ENCODE data around the gene C2orf49.

C2orf49 gene

GRCh38 chr2:105344704-105345345, 7.5 kb downstream of the C2orf49 start:
- no peak overlapping the region for H3K9ac ChIP-seq (ENCODE audit: low read length)
- no peaks in the 10 kb centered on the region for H3K9me3 ChIP-seq (replicated peaks; ENCODE audit: insufficient read depth, low read length)
- no peaks in the 10 kb centered on the region for H3K27me3 ChIP-seq (replicated peaks; ENCODE audit: insufficient read depth, low read length)
- no peaks in the 10 kb centered on the region for H3F3A ChIP-seq (ENCODE audit: insufficient read depth, low read length)
- H3K36me3 ChIP-seq (replicated peaks; ENCODE audit: insufficient read depth, low read length), result 0 out of 2 replicates have a peak, but pooled peaks cover 11% of the 10 kb centered on the region
- DNase-seq, result peak; percentile 35
- TF ChIP-seq EZH2phosphoT487 (IDR thresholded peaks at IDR 0.05; ENCODE audit: low read length) (no peak), CTCF (IDR thresholded peaks at IDR 0.05; ENCODE audit: low read length) (peak; percentile 49)
- peaks cover 18% of the 10 kb centered on the region for H3K79me2 ChIP-seq (ENCODE audit: low read length)
- H3K4me2 ChIP-seq (ENCODE audit: low read depth, low read length), result no peak overlapping the region
- H3K4me1 ChIP-seq (ENCODE audit: low read length), result no peaks in the 10 kb centered on the region
- no peaks in the 10 kb centered on the region for H3K9me2 ChIP-seq (replicated peaks; ENCODE audit: insufficient read depth, low read length)
- no peaks in the 10 kb centered on the region for H4K20me1 ChIP-seq (ENCODE audit: insufficient read depth, low read length)
- no peak overlapping the region for H2AFZ ChIP-seq (ENCODE audit: low read length)
- H3K27ac ChIP-seq (ENCODE audit: low read length), result no peak overlapping the region
- no peak overlapping the region for H3K4me3 ChIP-seq (ENCODE audit: low read length)

DNA sequence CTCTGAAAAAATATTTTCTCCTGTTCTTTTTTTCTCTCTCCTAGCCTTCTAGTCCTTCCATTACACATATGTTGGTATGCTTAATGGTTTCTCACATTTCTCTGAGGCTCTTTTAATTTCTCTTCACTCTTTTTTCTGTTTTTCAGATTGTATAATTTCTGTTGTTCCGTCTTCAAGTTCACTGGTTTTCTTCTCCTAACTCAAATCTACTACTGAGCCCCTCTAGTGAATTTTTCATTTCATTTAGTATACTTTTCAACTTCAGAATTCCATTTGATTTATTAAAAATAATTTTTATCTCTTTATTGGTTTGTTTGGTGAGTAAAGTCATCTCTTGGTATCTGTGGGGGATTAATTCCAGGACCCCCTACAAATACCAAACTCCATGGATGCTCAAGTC, 19.8 kb downstream of the C2orf49 start:
- Histone ChIP-seq H3F3A (ENCODE audit: insufficient read depth, low read length) (no peaks in the 10 kb centered on the region), H3K9ac (ENCODE audit: low read length) (no peak overlapping the region), H3K4me1 (ENCODE audit: low read length) (no peaks in the 10 kb centered on the region), H3K4me3 (ENCODE audit: low read length) (no peak overlapping the region), H3K27me3 (replicated peaks; ENCODE audit: insufficient read depth, low read length) (no peaks in the 10 kb centered on the region), H3K4me2 (ENCODE audit: low read depth, low read length) (no peak overlapping the region), H3K36me3 (replicated peaks; ENCODE audit: insufficient read depth, low read length) (no peaks in the 10 kb centered on the region; the same call in 1 of the 2 replicates), H3K9me3 (replicated peaks; ENCODE audit: insufficient read depth, low read length) (no peaks in the 10 kb centered on the region), H2AFZ (ENCODE audit: low read length) (no peak overlapping the region), H3K9me2 (replicated peaks; ENCODE audit: insufficient read depth, low read length) (no peaks in the 10 kb centered on the region), H3K79me2 (ENCODE audit: low read length) (no peaks in the 10 kb centered on the region), H3K27ac (ENCODE audit: low read length) (no peak overlapping the region), H4K20me1 (ENCODE audit: insufficient read depth, low read length) (no peaks in the 10 kb centered on the region)
- no peak for DNase-seq
- TF ChIP-seq EZH2 (optimal IDR thresholded peaks at IDR 0.05; ENCODE audit: low read depth, low read length) (no peak), EZH2phosphoT487 (IDR thresholded peaks at IDR 0.05; ENCODE audit: low read length) (no peak), CTCF (IDR thresholded peaks at IDR 0.05; ENCODE audit: low read length) (no peak)

- H3K27ac ChIP-seq (ENCODE audit: low read length), result no peak overlapping the region
- no peaks in the 10 kb centered on the region for H4K20me1 ChIP-seq (ENCODE audit: insufficient read depth, low read length)
- no peak overlapping the region for H3K4me3 ChIP-seq (ENCODE audit: low read length)
- no peak overlapping the region for H3K9ac ChIP-seq (ENCODE audit: low read length)
- H3K79me2 ChIP-seq (ENCODE audit: low read length), result no peaks in the 10 kb centered on the region
- H3K27me3 ChIP-seq (replicated peaks; ENCODE audit: insufficient read depth, low read length), result no peaks in the 10 kb centered on the region
- no peaks in the 10 kb centered on the region for H3K9me3 ChIP-seq (replicated peaks; ENCODE audit: insufficient read depth, low read length)
- no peaks in the 10 kb centered on the region for H3K9me2 ChIP-seq (replicated peaks; ENCODE audit: insufficient read depth, low read length)
- DNase-seq, result no peak
- H3K4me2 ChIP-seq (ENCODE audit: low read depth, low read length), result no peak overlapping the region
- H3F3A ChIP-seq (ENCODE audit: insufficient read depth, low read length), result no peaks in the 10 kb centered on the region
- H3K36me3 ChIP-seq (replicated peaks; ENCODE audit: insufficient read depth, low read length), result no peaks in the 10 kb centered on the region; the same call in 1 of the 2 replicates
- TF ChIP-seq EZH2 (optimal IDR thresholded peaks at IDR 0.05; ENCODE audit: low read depth, low read length) (no peak), EZH2phosphoT487 (IDR thresholded peaks at IDR 0.05; ENCODE audit: low read length) (no peak), CTCF (IDR thresholded peaks at IDR 0.05; ENCODE audit: low read length) (no peak)
- no peaks in the 10 kb centered on the region for H3K4me1 ChIP-seq (ENCODE audit: low read length)
- no peak overlapping the region for H2AFZ ChIP-seq (ENCODE audit: low read length)
Measured at GRCh38 chr2:105358593-105358992, 21.3 kb downstream of the C2orf49 start.

Measured in MM.1S (cell line).